Measurements from ENCODE around the gene RERG.

DNA sequence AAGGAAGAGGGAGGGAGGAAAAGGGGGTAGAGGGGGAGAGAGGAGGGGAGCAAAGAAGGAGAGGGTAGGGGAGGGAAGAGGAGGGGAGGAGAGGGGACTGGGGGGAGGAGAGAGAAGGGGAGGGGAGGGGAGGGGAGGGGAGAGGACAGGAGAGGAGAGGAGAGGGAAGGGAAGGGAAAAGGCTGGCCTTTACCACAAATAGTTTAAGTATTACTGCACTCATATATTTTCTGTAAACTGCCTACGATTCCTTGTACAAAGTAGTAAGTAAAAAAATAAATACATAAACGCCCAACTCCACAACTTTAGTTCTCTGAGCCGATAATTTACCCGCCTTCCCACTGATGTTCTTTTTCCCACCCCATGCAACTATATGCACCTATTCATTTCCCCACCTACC lies 23.7 kb upstream of the RERG start:
- TF ChIP-seq POLR2A (IDR thresholded peaks at IDR 0.05; ENCODE audit: low read length), result no peak
- TF ChIP-seq GATA1 (IDR thresholded peaks at IDR 0.05; ENCODE audit: low read depth, low read length), result no peak
